B cell (primary cell): Measurements from ENCODE around the gene CEP128.

ENCODE experiments used
- EZH2 ChIP-seq: IDR thresholded peaks from 2 replicates; pipeline ENCODE4 v1.6.1; 2012; ENCODE audit warnings: borderline replicate concordance, low read depth, mild to moderate bottlenecking, moderate library complexity, low read length; ENCODE audit not compliant: insufficient read depth, poor library complexity, severe bottlenecking
- TF ChIP-seq, protein P1 (sequence below): fragments of 200-600 bp; IDR thresholded peaks from one replicate; pipeline ENCODE4 v1.8.0; 2022; ENCODE audit warnings: antibody characterized with exemption, mild to moderate bottlenecking

GRCh38 chr14:80754696-80755095 lies 186.8 kb downstream of the CEP128 start:
- TF ChIP-seq, protein P1, sequence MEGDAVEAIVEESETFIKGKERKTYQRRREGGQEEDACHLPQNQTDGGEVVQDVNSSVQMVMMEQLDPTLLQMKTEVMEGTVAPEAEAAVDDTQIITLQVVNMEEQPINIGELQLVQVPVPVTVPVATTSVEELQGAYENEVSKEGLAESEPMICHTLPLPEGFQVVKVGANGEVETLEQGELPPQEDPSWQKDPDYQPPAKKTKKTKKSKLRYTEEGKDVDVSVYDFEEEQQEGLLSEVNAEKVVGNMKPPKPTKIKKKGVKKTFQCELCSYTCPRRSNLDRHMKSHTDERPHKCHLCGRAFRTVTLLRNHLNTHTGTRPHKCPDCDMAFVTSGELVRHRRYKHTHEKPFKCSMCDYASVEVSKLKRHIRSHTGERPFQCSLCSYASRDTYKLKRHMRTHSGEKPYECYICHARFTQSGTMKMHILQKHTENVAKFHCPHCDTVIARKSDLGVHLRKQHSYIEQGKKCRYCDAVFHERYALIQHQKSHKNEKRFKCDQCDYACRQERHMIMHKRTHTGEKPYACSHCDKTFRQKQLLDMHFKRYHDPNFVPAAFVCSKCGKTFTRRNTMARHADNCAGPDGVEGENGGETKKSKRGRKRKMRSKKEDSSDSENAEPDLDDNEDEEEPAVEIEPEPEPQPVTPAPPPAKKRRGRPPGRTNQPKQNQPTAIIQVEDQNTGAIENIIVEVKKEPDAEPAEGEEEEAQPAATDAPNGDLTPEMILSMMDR: no peak
- TF ChIP-seq EZH2: no peak
